Measurements from ENCODE around the gene NGB.

The NGB gene

GRCh38 chr14:77260631-77261030 is 10.4 kb downstream of the NGB start:
- DNase-seq = no peak

- no peak for DNase-seq
These were observed 10.8 kb downstream of the NGB start for GRCh38 chr14:77260199-77260598.

- no peak for DNase-seq
These were observed 11.8 kb downstream of the NGB start for GRCh38 chr14:77259025-77259715.

GRCh38 chr14:77258566-77258965 is 12.4 kb downstream of the NGB start:
- DNase-seq = no peak

GRCh38 chr14:77257700-77258099 is 13.3 kb downstream of the NGB start:
- DNase-seq = no peak

GRCh38 chr14:77256694-77257093 is 14.3 kb downstream of the NGB start:
- DNase-seq = no peak

GRCh38 chr14:77253333-77254190 is 17.4 kb downstream of the NGB start:
- no peak for DNase-seq

GRCh38 chr14:77251870-77252269 is 19.1 kb downstream of the NGB start:
- DNase-seq = no peak

- no peak for DNase-seq
These were observed 20.1 kb downstream of the NGB start for GRCh38 chr14:77250927-77251326.

GRCh38 chr14:77249286-77249685 is 21.7 kb downstream of the NGB start:
- DNase-seq = no peak

- DNase-seq = no peak
These were observed 22.3 kb downstream of the NGB start for GRCh38 chr14:77248666-77249065.

- DNase-seq = no peak
These were observed 24.2 kb downstream of the NGB start for GRCh38 chr14:77246784-77247183.

- no peak for DNase-seq
These were observed 25.2 kb downstream of the NGB start for GRCh38 chr14:77245820-77246219.

GRCh38 chr14:77243853-77244252 is 27.2 kb downstream of the NGB start:
- DNase-seq = no peak

- no peak for DNase-seq
These were observed 28.3 kb downstream of the NGB start for GRCh38 chr14:77242752-77243151.

- no peak for DNase-seq
These were observed 29.1 kb downstream of the NGB start for GRCh38 chr14:77241955-77242354.

- peak; percentile 29 for DNase-seq
These were observed 30.6 kb downstream of the NGB start for GRCh38 chr14:77240336-77240915.

- no peak for DNase-seq
These were observed 31.6 kb downstream of the NGB start for GRCh38 chr14:77239412-77239811.

GRCh38 chr14:77238996-77239395 is 32.0 kb downstream of the NGB start:
- DNase-seq = no peak

GRCh38 chr14:77238356-77238755 is 32.6 kb downstream of the NGB start:
- DNase-seq = no peak

- no peak for DNase-seq
These were observed 34.2 kb downstream of the NGB start for GRCh38 chr14:77236814-77237213.

GRCh38 chr14:77231721-77232120 is 39.3 kb downstream of the NGB start:
- DNase-seq = no peak

GRCh38 chr14:77230914-77231313 is 40.1 kb downstream of the NGB start:
- no peak for DNase-seq

- DNase-seq = no peak
These were observed 43.0 kb downstream of the NGB start for GRCh38 chr14:77228056-77228455.
